Measurements from ENCODE around the gene PPM1L. TPM values are rescaled to one million over a fixed set of nuclear protein-coding genes. Genes with fewer than 3 reads are reported as not detected.

PPM1L gene
- total RNA-seq, 1 donor from 2014 or later: 8.5 TPM

GRCh38 chr3:161107311-161107710 is 351.3 kb downstream of the PPM1L start:
- Mint-ChIP-seq H3K4me3 (ENCODE audit: unreplicated experiment) (no peak overlapping the region), H3K4me1 (ENCODE audit: low read depth) (peaks cover 11% of the 10 kb centered on the region), H3K9me3 (ENCODE audit: low read depth) (peaks cover 5% of the 10 kb centered on the region), H3K36me3 (ENCODE audit: low read depth) (peaks cover 11% of the 10 kb centered on the region), H3K27ac (ENCODE audit: unreplicated experiment) (no peak overlapping the region), H3K27me3 (ENCODE audit: low read depth) (no peaks in the 10 kb centered on the region)
- TF ChIP-seq CTCF (IDR thresholded peaks at IDR 0.05): no peak
- DNase-seq (ENCODE audit: low spot score): no peak

- no peak for DNase-seq (ENCODE audit: low spot score)
- Mint-ChIP-seq H3K4me1 (ENCODE audit: low read depth) (peaks cover 11% of the 10 kb centered on the region), H3K27ac (ENCODE audit: unreplicated experiment) (no peak overlapping the region), H3K4me3 (ENCODE audit: unreplicated experiment) (no peak overlapping the region), H3K36me3 (ENCODE audit: low read depth) (peaks cover 9% of the 10 kb centered on the region), H3K9me3 (ENCODE audit: low read depth) (peaks cover 5% of the 10 kb centered on the region), H3K27me3 (ENCODE audit: low read depth) (no peaks in the 10 kb centered on the region)
- no peak for TF ChIP-seq CTCF (IDR thresholded peaks at IDR 0.05)
Measured at GRCh38 chr3:161108840-161109239, 352.8 kb downstream of the PPM1L start.

GRCh38 chr3:161117646-161118045 is 361.6 kb downstream of the PPM1L start:
- H3K36me3 Mint-ChIP-seq (ENCODE audit: low read depth): peaks cover 34% of the 10 kb centered on the region
- no peak overlapping the region for H3K4me3 Mint-ChIP-seq (ENCODE audit: unreplicated experiment)
- H3K27ac Mint-ChIP-seq (ENCODE audit: unreplicated experiment): no peak overlapping the region
- peaks cover 81% of the 10 kb centered on the region for H3K9me3 Mint-ChIP-seq (ENCODE audit: low read depth)
- no peak for TF ChIP-seq CTCF (IDR thresholded peaks at IDR 0.05)
- DNase-seq (ENCODE audit: low spot score): no peak
- no peaks in the 10 kb centered on the region for H3K27me3 Mint-ChIP-seq (ENCODE audit: low read depth)
- H3K4me1 Mint-ChIP-seq (ENCODE audit: low read depth): no peaks in the 10 kb centered on the region

- TF ChIP-seq CTCF (IDR thresholded peaks at IDR 0.05): no peak
- Mint-ChIP-seq H3K9me3 (ENCODE audit: low read depth) (peaks cover 38% of the 10 kb centered on the region), H3K27ac (ENCODE audit: unreplicated experiment) (no peak overlapping the region), H3K4me3 (ENCODE audit: unreplicated experiment) (no peak overlapping the region), H3K36me3 (ENCODE audit: low read depth) (peaks cover 9% of the 10 kb centered on the region), H3K27me3 (ENCODE audit: low read depth) (no peaks in the 10 kb centered on the region), H3K4me1 (ENCODE audit: low read depth) (no peaks in the 10 kb centered on the region)
- DNase-seq (ENCODE audit: low spot score): no peak
Measured at GRCh38 chr3:161126495-161126894, 370.5 kb downstream of the PPM1L start.

Other genes with a start within 250 kb of the PPM1L start
- 58.3 to 75.0 TPM (median 66.0 TPM) in 3 replicates for gene KPNA4, start 190.7 kb upstream of the PPM1L start, total RNA-seq
- gene ARL14, start 79.1 kb upstream of the PPM1L start, total RNA-seq: not detected in 3 replicates